HCT116 (cell line): ENCODE data around the gene ZNF236. TPM values are rescaled to one million over a fixed set of nuclear protein-coding genes. Genes with fewer than 3 reads are reported as not detected.

Experiments
- ATAC-seq: fragments of 200-7000 bp; cut with Tn5 transposase; 2 replicates; pipeline ENCODE4 v1.9.1; 2020; ENCODE audit warnings: mild to moderate bottlenecking, moderate library complexity
- BruUV-seq: library from RNA; stranded (reverse); fragments of 400-500 nt; replicated peaks from 2 replicates; lab custom pipeline; 2021; lab: Mats Ljungman, UMichigan
- CTCF ChIA-PET: fragments of 300-600 bp; sonication (Branson Sonifier 250); formaldehyde crosslinking; loops from one replicate; lab custom pipeline; 2021; ENCODE audit warnings: antibody characterized with exemption; lab: Charles Lee
- POLR2A ChIA-PET: fragments of 300-600, 350-600 bp; sonication (Branson Sonifier 250); formaldehyde crosslinking; loops from one replicate; lab custom pipeline; 2021; ENCODE audit warnings: antibody characterized with exemption; lab: Charles Lee
- RAD21 ChIA-PET, 2 experiments: fragments of 300-600 bp; sonication (Branson Sonifier 250); formaldehyde crosslinking; loops; one replicate each; lab custom pipeline; 2023; ENCODE audit warnings: low total read pairs in 2 of 2; ENCODE audit not compliant: uncharacterized antibody in 2 of 2, unreplicated experiment in 2 of 2, low non-redundant PET in 1 of 2; lab: Charles Lee
- DNase-seq: peaks from one replicate; pipeline ENCODE4 v3.0.0-alpha.2; 2010; ENCODE audit warnings: low read depth, low spot score
- H2AFZ ChIP-seq: fragments of 200-600 bp; shearing (Covaris generic), sonication (generic); 2 replicates; pipeline ENCODE4 v1.6.1; 2017; ENCODE audit warnings: low read depth, mixed run types, mixed read lengths, antibody characterized with exemption, low read length; ENCODE audit not compliant: poor library complexity, severe bottlenecking
- H3K27ac ChIP-seq: 2 replicates; pipeline ENCODE4 v1.5.1; 2012; ENCODE audit warnings: low read depth, low read length
- H3K27me3 ChIP-seq: fragments of 200-600 bp; sonication (generic); 2 replicates; pipeline ENCODE4 v1.6.1; 2016; ENCODE audit warnings: mixed run types, low read length, mixed read lengths; ENCODE audit not compliant: insufficient read depth
- H3K36me3 ChIP-seq, 2 experiments: fragments of 200-500 bp in 1 of 2; fragments of 200-600 bp in 1 of 2; sonication (Bioruptor generic) in 1 of 2; sonication (generic) in 1 of 2; 2 replicates each; pipeline versions ENCODE4 v1.5.1 to v1.6.1; 2014 to 2016; ENCODE audit warnings: low read length in 2 of 2, inconsistent platforms in 1 of 2, mixed read lengths in 1 of 2, mixed run types in 1 of 2; ENCODE audit not compliant: insufficient read depth in 2 of 2, control insufficient read depth in 1 of 2
- H3K4me1 ChIP-seq, 2 experiments: fragments of 200-600 bp in 1 of 2; sonication (generic) in 1 of 2; 2 replicates each; pipeline versions ENCODE4 v1.5.1 to v1.6.1; 2012 to 2017; ENCODE audit warnings: low read length in 2 of 2, inconsistent platforms in 1 of 2, mild to moderate bottlenecking in 1 of 2, mixed read lengths in 1 of 2, mixed run types in 1 of 2, moderate library complexity in 1 of 2; ENCODE audit not compliant: insufficient read depth in 2 of 2, control insufficient read depth in 1 of 2
- H3K4me2 ChIP-seq: fragments of 200-600 bp; sonication (generic); 2 replicates; pipeline ENCODE4 v1.6.1; 2017; ENCODE audit warnings: mixed run types, low read length, mixed read lengths
- H3K4me3 ChIP-seq, 2 experiments: fragments of 200-600 bp in 1 of 2; sonication (generic) in 1 of 2; replicated peaks in 1 of 2; 2 replicates each; pipeline ENCODE4 v1.5.1; 2011 to 2016; ENCODE audit warnings: low read length in 2 of 2, control low read depth in 1 of 2, low read depth in 1 of 2, mild to moderate bottlenecking in 1 of 2, mixed read lengths in 1 of 2, mixed run types in 1 of 2
- H3K79me2 ChIP-seq: fragments of 200-600 bp; sonication (generic); 2 replicates; pipeline ENCODE4 v1.6.1; 2017; ENCODE audit warnings: mild to moderate bottlenecking, mixed run types, low read length, moderate library complexity, mixed read lengths; ENCODE audit not compliant: insufficient read depth
- H3K9ac ChIP-seq: fragments of 200-600 bp; sonication (generic); 2 replicates; pipeline ENCODE4 v1.6.1; 2016; ENCODE audit warnings: low read length, mixed read lengths
- H3K9me2 ChIP-seq: fragments of 200-600 bp; sonication (generic), shearing (Covaris generic); 2 replicates; pipeline ENCODE4 v1.6.1; 2017; ENCODE audit warnings: mixed run types, mild to moderate bottlenecking, moderate library complexity; ENCODE audit not compliant: insufficient read depth
- H3K9me3 ChIP-seq, 2 experiments: fragments of 200-500 bp in 1 of 2; fragments of 200-600 bp in 1 of 2; sonication (Bioruptor generic) in 1 of 2; sonication (generic) in 1 of 2; 2 replicates each; pipeline ENCODE4 v1.6.1; 2014 to 2017; ENCODE audit warnings: low read length in 2 of 2, mixed read lengths in 2 of 2, inconsistent platforms in 1 of 2, low read depth in 1 of 2, mild to moderate bottlenecking in 1 of 2, mixed run types in 1 of 2, moderate library complexity in 1 of 2; ENCODE audit not compliant: control insufficient read depth in 1 of 2, insufficient read depth in 1 of 2
- H4K20me1 ChIP-seq: fragments of 200-600 bp; sonication (generic), shearing (Covaris generic); 2 replicates; pipeline ENCODE4 v1.6.1; 2017; ENCODE audit warnings: mixed run types, mild to moderate bottlenecking, moderate library complexity; ENCODE audit not compliant: insufficient read depth
- CBX3 ChIP-seq: IDR thresholded peaks from 2 replicates; pipeline ENCODE4 v1.6.1; 2012; ENCODE audit warnings: low read depth
- POLR2AphosphoS5 ChIP-seq: IDR thresholded peaks from 2 replicates; pipeline ENCODE4 v1.6.1; 2011; ENCODE audit warnings: mild to moderate bottlenecking, low read depth, low read length, moderate library complexity
- RAD21 ChIP-seq: IDR thresholded peaks from 2 replicates; pipeline ENCODE4 v1.6.1; 2012; ENCODE audit warnings: low read depth, mild to moderate bottlenecking
- ZNF274 ChIP-seq: fragments of 200-500 bp; sonication (Bioruptor generic); IDR thresholded peaks from 2 replicates; pipeline ENCODE4 v1.6.1; 2014; ENCODE audit warnings: mild to moderate bottlenecking, low read depth, low read length, inconsistent platforms
- intact Hi-C: fragments of 100-400 bp; cut with micrococcal nuclease; formaldehyde crosslinking; loops from 2 replicates; pipeline ENCODE4 v1.10.0; 2022
- total RNA-seq: library from RNA; stranded (reverse); gene quantifications from one replicate; pipeline ENCODE4 v1.2.1, GENCODE V29; 2021; ENCODE audit not compliant: unreplicated experiment

Gene ZNF236
- total RNA-seq, 1 experiment from 2014 or later, result 15.0 TPM

DNA sequence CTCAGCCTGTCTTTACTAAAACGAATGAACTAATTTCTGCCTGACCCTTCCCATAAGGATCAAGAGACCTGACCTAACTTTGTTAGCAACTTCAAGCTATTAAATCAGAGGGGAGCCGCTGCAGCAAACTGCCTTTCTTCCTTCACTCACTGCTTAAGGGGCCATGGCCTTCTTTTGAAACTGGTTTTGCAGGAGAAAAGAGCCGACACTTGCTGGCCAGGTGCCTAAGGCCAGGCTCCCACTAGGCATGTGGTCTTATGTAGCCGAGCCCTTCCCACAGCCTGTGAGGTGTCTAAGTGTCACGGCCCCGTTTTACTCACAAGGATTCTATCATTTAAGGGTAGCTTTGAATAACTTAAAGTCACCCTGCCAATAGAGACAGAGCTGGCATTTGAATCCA lies 130.8 kb downstream of the ZNF236 start:
- ChIA-PET POLR2A (no interaction called here), RAD21 (no interaction called here), CTCF (no interaction called here)
- no peaks in the 10 kb centered on the region for H3K79me2 ChIP-seq
- DNase-seq, result no peak
- H3K4me1 ChIP-seq, result no peaks in the 10 kb centered on the region
- H2AFZ ChIP-seq, result no peak overlapping the region
- no peak overlapping the region for H3K9ac ChIP-seq
- H3K4me2 ChIP-seq, result no peak overlapping the region
- no peaks in the 10 kb centered on the region for H3K9me3 ChIP-seq
- no peak for ATAC-seq
- intact Hi-C loops, result no loop called here
- no peak overlapping the region for H3K4me3 ChIP-seq
- no peaks in the 10 kb centered on the region; the same call in 1 of the 2 replicates for H4K20me1 ChIP-seq
- H3K27ac ChIP-seq, result no peak overlapping the region
- H3K36me3 ChIP-seq, result peaks cover 0 to 9% of the 10 kb centered on the region in 2 experiments; a peak in 1 of 4 replicates
- H3K27me3 ChIP-seq, result no peaks in the 10 kb centered on the region
- TF ChIP-seq ZNF274, result no peak
- no TSS peak for BruUV-seq
- H3K9me2 ChIP-seq, result no peaks in the 10 kb centered on the region

DNA sequence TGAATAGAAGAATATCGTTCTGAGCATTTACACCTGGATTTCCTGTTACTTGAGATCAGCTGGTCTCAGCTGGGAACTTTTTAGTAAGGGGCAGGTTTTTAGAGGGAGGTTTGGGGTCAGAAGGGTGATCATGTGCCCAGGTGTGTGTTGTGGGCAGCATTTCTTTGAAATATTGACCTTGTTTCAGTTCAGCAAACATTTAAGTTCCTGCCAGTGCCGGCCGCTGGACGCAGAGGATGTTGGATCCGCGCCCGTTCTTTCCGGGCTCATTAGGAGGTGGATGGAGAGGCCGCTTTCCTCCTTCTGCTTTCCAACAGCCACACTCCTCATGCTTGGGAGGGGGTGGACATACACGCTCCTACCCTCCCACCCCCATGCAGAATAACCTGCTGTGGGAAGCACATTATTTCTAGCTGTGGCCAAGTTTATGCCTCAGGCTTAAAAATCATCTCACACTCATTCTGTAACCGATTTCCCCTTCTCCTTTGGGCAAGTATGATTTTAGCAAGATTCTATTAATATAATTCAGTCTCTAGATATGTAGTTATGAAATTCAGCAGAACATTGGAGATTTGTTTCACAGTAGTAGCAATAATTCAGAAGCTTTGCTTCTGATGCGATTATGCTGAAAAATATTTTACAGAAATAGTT lies 131.4 kb downstream of the ZNF236 start:
- Histone ChIP-seq H3K9me2 (no peaks in the 10 kb centered on the region), H3K79me2 (no peaks in the 10 kb centered on the region), H3K4me1 (no peaks in the 10 kb centered on the region), H3K27ac (no peak overlapping the region), H2AFZ (no peak overlapping the region), H3K36me3 (peaks cover 0 to 4% of the 10 kb centered on the region in 2 experiments; a peak in 1 of 4 replicates), H4K20me1 (no peaks in the 10 kb centered on the region; the same call in 1 of the 2 replicates), H3K4me2 (no peak overlapping the region), H3K27me3 (no peaks in the 10 kb centered on the region), H3K9me3 (no peaks in the 10 kb centered on the region), H3K4me3 (no peak overlapping the region), H3K9ac (no peak overlapping the region)
- RAD21 ChIA-PET, result no interaction called here
- ATAC-seq, result no peak
- CTCF ChIA-PET, result no interaction called here
- DNase-seq, result no peak
- no TSS peak for BruUV-seq
- POLR2A ChIA-PET, result no interaction called here
- intact Hi-C loops, result no loop called here
- TF ChIP-seq POLR2AphosphoS5 (no peak), RAD21 (no peak), CBX3 (no peak), ZNF274 (no peak)
